ENCODE measurements around the gene PMEL. TPM values are rescaled to one million over a fixed set of nuclear protein-coding genes. Genes with fewer than 3 reads are reported as not detected.

The PMEL gene
- total and polyA plus RNA-seq, 9 of the 15 experiments (the other 6 are each of a cell fraction or from before 2014, with no cell fraction given): 0.36 to 2.0 (median 0.98) TPM

GRCh38 chr12:55972911-55973598 is 7.2 kb upstream of the PMEL start:
- no peaks in the 10 kb centered on the region for H3K9me1 ChIP-seq (ENCODE audit: control insufficient read depth, insufficient read depth, low read length)
- ChIA-PET CTCF (ENCODE audit: low intra/inter-chr PET ratio) (interaction anchor here (0.7 kb wide), 1 partner anchor 190 kb away, joined by 7 read pairs; no protein-coding TSS in a partner anchor), POLR2A (interaction anchor here (0.6 to 2.5 kb wide), 25 partner anchors 12 to 325 kb away, joined by 3 to 49 read pairs (median 5); partner anchors contain the start of genes DNAJC14, IKZF4, ORMDL2 and SARNP)
- peak overlapping the region; percentile 81 to 86; a peak in 3 of 4 replicates for H3K9ac ChIP-seq (ENCODE audit: insufficient read depth in 1 of 2, low read depth in 2 of 2, low read length in 2 of 2)
- WGBS (ENCODE audit: insufficient coverage, low coverage, missing lambda C conversion rate): 2% methylated on average over 18 of the region's 18 CpGs
- in situ Hi-C loops (cut with MboI) (no loop called here), intact Hi-C loops (cut with micrococcal nuclease) (loop anchor here (2.0 to 5.0 kb wide), 2 partner anchors 46 to 48 kb away; partner anchors contain the start of genes IKZF4 and PYM1)
- no peaks in the 10 kb centered on the region; the same call in 1 of the 2 replicates for H4K20me1 ChIP-seq (replicated peaks; ENCODE audit: control insufficient read depth, insufficient read depth, low read length)
- FAIRE-seq (no peak), ATAC-seq (peak; percentile 15), DNase-seq (ENCODE audit: extremely low read depth in 1 of 4, low spot score in 3 of 4) (peak in 1 of 4 experiments; percentile 29)
- peak overlapping the region; percentile 88 for H3K27ac ChIP-seq (ENCODE audit: extremely low read depth, low read depth, low read length)
- peak overlapping the region; percentile 47 for H3K4me3 ChIP-seq
- TSS peak; percentile 97 for BruUV-seq (replicated peaks)
- peak overlapping the region; percentile 99 for H3K4me2 ChIP-seq (ENCODE audit: insufficient read depth, low read length)
- peak overlapping the region; percentile 61 for H2AFZ ChIP-seq (ENCODE audit: low read depth, low read length)
- peaks cover 58% of the 10 kb centered on the region for H3K36me3 ChIP-seq (ENCODE audit: control insufficient read depth, insufficient read depth, low read length)
- H3K9me3 ChIP-seq (replicated peaks; ENCODE audit: control insufficient read depth, insufficient read depth, low read depth, low read length): no peaks in the 10 kb centered on the region
- H3K27me3 ChIP-seq (ENCODE audit: control insufficient read depth in 2 of 2, insufficient read depth in 2 of 2, low read length in 2 of 2): no peaks in the 10 kb centered on the region
- H3K4me1 ChIP-seq (replicated peaks in 1 of 2; ENCODE audit: control insufficient read depth in 2 of 2, insufficient read depth in 2 of 2, low read length in 2 of 2): peaks cover 11 to 22% of the 10 kb centered on the region in 2 experiments
- peaks cover 53% of the 10 kb centered on the region for H3K79me2 ChIP-seq (ENCODE audit: control insufficient read depth, insufficient read depth, low read length)
- TF ChIP-seq ETV6 (IDR thresholded peaks at IDR 0.05; ENCODE audit: borderline replicate concordance in 1 of 2, low read depth in 2 of 2, low read length in 1 of 2) (no peak), ETV6 (CRISPR knock-in tag; IDR thresholded peaks at IDR 0.05; ENCODE audit: borderline replicate concordance) (no peak), EGR1 (conservative IDR thresholded peaks at IDR 0.05) (no peak), POU5F1 (IDR thresholded peaks at IDR 0.05; ENCODE audit: borderline replicate concordance, low read depth, low read length, partially characterized antibody) (no peak), NBN (IDR thresholded peaks at IDR 0.05; ENCODE audit: low read depth) (peak; percentile 94), RNF2 (IDR thresholded peaks at IDR 0.05) (no peak), SMAD4 (CRISPR knock-in tag; conservative IDR thresholded peaks at IDR 0.05) (peak; percentile 27; the same call in 1 of the 2 replicates), CEBPG (CRISPR knock-in tag; IDR thresholded peaks at IDR 0.05) (no peak), CEBPG (tag; conservative IDR thresholded peaks at IDR 0.05 in 1 of 2, IDR thresholded peaks at IDR 0.05 in 1 of 2) (no peak), XRCC3 (IDR thresholded peaks at IDR 0.05) (no peak), CHCHD3 (CRISPR knock-in tag; IDR thresholded peaks at IDR 0.05) (no peak), ZBTB26 (CRISPR knock-in tag; IDR thresholded peaks at IDR 0.05) (peak; percentile 97)
